Stimulated activated CD4-positive, alpha-beta T cell treated with anti-CD3 and anti-CD28 coated beads, Interleukin-2, amount 100 ng/mL, for 48 hours (primary cell): ENCODE measurements around the gene WBP1L.

ENCODE experiments used
- DNase-seq, 2 donors: peaks; one replicate each; pipeline ENCODE4 v3.0.0-alpha.2; 2020

Gene WBP1L

DNA sequence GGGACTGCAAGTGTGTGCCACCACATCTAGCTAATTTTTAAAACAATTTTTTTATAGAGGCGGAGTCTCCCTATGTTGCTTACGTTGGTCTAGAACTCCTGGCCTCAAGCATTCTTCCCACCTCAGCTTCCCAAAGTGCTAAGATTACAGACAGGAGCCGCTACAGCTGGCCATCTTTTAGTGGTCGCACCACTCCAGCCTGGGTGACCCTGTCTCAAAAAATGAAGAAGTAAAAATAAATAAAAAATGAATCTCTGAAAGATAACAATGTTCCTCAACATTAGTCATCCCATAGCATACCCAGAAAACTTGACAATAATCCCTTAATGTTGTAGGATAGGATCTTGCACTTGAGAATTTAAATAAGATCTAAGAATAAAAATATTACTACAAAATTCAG, 18.2 kb downstream of the WBP1L start:
- no peak for DNase-seq

DNA sequence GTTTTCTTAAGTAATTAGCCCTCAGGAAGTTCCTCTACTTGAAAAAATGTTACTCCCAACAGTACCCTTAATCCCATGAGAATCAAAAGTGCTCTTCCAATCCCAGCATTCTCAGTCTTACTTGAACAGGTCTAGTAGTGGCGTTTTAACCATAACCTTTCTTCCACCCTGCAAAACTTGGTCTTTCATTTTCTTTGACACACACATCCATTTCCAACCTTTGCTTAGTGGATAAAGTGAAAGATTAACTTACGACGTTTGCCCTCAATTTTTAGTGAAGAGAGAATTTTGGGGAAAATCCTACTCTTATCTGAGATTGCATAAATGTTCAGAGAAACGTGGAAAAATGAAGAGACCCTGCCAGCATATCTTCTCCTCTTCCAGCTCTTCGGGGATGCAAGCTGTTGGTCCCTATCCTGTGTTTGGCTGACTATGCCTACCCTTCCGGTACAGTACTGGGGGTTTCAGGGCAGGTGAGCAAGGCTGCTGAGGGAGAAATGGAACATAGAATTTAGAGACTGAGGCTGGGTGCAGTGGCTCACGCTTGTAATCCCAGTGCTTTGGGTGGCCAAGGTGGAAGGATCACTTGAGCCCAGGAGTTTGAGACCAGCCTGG, 18.8 kb downstream of the WBP1L start:
- DNase-seq = no peak

DNA sequence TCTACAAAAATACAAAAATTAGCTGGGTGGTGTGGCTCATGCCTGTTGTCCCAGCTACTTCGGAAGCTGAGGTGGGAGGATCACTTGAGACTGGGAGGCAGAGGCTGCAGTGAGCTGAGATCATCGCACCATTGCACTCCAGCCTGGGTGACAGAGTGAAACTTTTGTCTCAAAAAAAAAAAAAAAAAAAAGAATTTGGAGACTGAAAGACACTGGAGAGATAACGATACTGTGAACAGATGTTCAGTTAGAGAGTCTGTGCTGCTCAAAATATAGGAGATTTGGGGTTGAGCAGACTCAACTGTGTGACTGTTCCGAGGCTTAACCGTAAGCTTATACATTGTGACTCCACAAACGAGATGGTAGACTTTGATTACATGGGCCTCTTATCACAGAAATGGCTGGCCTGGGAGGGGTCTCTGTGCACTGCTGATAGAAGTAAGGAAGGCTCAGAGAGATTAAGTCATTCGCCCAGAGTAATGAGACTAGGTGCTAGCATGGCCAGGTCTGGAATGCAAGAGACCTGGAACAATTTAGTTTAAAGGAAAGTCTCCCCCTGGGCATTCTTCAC, 19.4 kb downstream of the WBP1L start:
- DNase-seq = no peak

DNA sequence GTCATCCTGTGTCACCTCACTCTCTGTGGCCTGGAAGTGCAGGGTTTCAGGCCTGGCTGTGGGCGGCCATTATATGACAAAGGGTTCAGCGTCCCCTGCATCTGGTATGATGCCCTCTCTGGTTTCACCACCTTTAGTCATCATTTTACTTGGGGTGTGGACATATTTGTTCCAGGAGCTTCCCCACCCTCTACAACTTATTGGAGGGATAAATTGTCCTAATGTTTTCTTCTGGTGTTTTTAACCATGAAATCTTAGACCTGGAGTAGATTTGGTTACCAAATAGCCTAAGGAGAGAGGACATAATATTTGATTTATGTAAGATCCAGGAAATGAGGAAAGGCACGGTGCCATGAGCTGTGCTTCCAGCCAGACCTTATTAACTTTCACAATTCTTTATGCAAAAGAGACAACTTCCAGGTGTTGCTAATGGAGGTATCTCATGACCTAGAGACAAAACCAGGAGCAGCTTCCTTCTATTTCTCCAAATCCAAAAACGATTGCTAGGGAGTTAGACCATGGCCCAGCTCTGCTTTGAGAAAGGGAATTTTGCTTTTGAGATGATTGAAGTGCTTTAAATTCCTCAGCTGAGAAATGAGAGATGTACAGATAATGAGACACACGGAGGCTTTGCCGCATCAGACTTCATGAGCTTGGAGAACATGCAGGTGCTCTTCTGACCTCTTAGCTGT, 20.9 kb downstream of the WBP1L start:
- DNase-seq = no peak

DNA sequence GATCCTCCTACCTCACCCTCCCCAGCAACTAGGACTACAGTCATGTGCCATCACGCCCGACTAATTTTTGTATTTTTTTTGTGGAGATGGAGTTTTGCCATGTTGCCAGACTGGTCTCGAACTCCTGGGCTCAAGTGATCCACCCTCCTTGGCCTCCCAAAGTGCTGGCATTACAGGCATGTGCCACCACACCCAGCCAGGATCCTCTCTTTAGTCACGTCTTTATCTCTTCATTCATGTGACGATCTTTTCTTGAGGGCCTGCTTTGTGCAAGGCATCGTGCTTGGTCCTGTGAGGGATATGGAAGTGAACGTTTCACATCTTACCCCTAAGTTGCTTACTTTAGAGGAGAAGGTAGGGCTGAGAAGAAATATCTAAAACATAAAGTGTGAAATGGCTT, 21.6 kb downstream of the WBP1L start:
- DNase-seq = no peak

DNA sequence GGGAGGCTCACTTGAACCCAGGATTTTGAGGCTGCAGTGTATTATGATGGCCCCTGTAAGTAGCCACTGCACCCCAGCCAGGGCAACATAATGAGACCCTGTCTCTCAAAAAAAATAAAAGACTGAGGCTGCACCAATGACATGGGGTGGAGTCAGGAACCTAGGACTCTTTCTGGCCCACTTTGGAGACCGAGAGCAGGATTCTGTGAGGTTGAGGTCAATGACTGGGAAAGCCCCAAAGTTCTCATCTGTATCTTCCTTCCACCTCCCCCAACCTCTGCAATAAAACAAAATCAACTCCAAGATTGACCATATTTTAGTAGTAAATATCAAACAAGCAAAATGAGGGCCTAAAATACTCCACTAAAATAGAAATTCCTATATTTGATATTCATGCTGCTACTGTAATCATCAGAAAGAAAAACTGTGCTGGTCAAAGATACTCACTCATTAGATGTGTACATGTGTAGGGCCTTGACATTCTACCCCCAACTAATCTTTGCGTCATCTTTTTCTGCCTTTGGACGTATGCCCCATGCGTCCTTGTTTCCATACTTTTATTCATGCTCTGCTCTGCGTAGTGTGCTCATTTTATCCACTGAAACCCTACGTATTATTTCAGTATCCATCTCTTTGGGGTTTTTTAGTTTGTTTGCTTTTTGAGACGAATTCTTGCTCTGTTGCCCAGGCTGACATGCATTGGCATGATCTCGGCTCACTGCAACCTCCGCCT, 23.8 kb downstream of the WBP1L start:
- DNase-seq = no peak

DNA sequence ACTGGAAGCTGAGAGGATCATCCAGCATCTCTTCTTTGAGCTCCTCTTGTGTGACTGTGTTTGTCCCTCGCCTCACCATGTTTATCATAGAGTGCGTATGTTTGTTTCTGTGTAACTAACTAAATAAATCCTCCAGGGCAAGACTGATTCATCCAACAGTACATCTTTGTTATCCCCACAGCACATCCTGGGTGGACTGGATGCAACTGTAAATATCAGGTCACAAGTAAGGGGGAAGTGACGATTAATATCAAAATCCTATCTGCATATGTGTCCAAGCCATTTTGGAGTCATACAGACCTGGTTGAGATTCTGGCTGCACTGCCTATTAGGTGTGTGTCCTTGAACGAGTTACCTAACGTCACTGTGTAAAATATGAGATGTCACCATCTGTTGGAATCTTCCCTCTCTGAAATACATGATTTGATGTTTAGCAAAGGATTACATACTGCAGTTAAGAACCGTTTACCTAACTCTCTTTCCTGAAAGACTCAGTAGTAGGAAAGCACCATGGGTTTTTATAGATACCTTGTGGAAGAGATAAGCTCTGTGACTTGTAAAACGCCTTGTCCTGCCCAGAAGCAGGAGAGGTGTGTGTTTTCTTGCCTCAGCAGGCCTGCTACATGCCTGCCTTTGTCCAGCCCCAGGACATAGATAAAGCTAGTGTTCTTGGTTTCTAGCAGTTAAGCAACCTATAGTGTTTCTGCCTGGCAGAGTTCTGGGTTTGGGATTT, 25.8 kb downstream of the WBP1L start:
- DNase-seq = no peak

DNA sequence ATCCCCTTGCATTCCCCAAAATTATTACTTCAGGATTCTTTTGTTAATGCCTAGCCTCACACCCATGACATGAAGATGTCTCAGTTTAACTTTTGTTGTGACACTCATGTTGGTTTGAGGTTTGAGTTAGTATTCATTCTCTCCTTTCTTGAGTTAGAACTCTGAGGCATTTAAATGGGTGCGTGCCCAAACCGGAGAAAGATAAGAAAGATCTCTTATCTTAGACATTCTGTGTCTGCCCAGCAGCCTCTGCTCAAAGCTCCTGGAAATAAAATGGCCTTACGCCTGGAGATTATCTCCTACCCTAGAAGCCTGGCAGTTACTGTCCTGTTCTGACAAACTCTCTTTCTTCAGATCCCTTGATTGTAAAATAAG, 26.3 kb downstream of the WBP1L start:
- no peak for DNase-seq

DNA sequence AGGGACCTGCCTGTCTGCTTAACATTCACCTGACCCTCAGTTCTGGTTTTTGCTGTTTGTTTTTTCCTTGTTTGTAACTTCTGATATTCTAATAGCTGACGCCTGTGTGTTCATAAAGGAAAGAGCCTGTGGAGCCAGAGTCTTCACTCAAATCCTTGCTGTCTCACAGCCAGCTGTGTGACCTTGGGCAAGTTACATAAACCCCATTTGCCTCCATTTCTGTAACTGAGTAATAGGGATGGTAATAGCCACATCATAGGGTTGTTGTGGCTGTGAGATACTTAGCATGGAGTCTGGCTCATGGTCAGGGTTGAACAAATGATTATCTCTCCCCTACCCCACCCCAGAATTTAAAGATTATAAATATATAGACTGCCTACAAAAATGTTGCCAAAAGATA, 27.0 kb downstream of the WBP1L start:
- no peak for DNase-seq

DNA sequence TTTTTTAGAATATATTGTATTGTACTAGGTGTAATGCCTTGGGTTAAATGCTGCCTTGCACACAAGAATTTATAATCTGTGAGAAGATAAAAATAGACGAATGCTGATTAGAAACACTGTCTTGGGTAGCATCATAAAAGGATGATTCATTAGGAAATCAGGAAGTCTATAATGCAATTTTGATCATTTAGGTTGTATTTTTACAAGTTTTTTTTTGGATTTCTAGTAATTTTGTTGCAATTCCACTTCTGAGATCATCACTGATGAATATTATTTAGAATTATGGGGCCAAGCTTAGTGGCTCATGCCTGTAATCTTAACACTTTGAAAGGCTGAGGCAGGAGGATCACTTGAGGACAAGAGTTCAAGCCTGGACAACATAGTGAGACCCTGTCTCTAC, 29.6 kb downstream of the WBP1L start:
- no peak for DNase-seq

DNA sequence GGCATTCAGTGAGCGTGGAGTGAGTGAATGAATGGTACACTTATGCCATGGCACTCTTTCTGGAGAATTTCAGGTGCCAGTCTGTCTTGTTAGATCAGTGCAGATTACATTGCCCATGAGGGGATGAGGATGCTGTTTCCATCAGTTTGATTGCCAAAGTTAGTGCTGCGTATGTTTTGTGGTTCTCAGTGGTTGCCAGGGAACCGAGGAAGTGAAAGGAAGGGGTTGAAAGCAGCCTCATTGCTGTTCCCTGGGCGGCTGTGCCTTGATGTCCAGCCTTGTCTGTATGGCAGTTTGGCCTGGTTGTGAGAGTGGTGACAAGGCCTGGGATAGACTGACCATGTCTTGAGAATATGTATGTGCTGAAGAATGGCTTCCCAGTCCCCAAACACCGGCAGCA, 30.2 kb downstream of the WBP1L start:
- DNase-seq = no peak

DNA sequence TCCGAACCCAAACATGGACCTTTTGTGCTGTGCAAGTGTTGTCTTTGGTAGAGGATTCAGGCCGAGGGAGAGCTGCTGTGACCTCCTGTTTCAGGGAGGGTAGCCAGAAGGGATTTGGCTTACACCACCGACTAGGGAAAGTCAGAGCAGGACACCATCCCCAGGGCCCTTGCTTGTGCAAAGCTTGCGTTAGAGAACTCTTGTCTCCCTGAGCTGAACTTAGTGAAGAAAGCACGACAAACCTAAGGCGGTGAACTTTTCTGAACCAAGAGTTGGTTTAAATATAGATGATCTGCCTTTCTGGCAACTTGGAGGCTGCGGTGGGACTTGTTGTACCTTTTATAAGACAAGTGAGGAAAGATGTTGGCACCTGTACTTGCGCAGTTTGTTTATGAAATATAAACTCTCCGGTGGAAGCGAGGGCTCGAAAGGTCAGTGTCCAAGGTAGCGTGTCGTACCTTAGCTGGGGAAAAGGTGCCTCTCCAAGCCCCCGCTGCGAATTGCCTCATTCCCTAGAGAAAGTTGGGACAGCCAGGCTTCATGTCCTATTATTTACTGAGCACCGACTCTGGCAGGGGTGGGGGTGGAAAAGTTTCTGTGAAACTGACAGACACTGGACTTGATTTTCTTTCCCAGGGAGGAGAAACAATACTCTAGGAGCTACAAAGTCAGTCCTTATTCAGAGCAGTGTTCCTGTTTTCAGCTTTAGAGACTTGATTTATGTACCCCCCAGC, 31.6 kb downstream of the WBP1L start:
- DNase-seq = no peak

DNA sequence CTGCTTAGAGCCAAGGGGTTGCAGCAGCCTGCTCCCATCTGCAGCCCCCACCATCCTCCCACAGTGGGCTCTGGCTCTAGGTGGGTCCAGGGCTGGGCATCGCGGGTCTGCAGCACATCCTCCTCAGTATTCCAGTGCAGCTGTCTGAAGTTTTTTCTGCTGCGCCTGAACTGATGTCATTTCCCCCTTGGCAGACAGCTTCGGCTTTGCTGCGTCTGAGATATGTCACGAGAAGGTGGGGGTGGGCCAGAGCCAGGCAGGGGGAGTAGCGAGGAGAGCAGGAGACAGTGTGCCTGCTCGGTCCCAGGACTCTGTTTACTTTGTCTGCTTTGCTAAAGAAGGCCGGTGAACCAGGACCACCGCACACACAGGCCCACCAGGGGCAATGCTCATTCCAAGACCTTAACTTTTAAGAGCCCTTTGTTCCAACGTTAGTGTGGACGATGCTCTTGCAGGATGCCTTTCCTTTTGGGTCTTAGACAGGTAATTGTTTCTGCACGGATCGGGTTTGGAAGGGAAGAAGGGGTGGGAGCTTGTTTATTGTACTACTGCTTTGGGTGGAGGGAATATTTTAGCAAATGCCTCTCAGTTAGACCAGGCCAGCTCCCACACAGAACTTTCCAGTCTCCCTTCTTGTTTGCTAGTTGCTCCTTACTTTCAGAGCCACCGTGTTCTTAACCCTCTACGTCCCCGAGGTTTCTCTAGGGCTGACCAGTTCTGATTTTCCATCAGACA, 32.4 kb downstream of the WBP1L start:
- peak in 1 of 2 donors; percentile 13 for DNase-seq

DNA sequence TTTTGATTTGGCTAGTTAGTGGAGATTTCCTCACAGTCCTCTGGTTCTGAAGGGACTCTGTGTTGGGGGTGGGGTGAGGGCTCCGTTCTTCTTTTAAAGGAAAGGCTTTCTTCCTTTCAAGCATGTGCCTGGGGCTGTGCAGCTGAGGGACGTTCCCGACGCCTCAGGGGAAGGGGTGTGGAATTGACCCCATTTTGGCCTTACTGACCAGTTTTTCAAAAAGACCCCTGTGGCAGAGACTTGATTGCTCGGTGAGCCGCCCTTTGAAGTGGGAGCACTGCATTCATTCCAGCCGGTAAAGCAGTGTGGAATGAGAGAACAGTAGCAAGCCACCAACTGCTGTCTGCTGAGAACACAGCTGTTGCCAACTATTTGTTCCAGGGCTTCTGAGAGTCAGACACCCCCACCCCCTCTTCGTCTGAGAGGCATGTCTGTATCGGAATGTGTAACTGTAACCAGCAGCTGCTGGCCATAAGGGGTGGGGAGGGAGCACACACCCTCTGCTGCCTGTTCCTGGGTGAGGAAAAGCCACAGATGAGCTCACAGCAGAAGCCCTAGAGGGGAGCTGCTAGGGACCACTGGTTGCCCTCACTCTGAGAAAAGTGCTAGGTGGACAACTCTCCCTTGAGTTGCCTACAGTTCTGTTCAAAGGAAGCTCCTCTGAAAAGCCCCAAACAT, 33.2 kb downstream of the WBP1L start:
- no peak for DNase-seq

DNA sequence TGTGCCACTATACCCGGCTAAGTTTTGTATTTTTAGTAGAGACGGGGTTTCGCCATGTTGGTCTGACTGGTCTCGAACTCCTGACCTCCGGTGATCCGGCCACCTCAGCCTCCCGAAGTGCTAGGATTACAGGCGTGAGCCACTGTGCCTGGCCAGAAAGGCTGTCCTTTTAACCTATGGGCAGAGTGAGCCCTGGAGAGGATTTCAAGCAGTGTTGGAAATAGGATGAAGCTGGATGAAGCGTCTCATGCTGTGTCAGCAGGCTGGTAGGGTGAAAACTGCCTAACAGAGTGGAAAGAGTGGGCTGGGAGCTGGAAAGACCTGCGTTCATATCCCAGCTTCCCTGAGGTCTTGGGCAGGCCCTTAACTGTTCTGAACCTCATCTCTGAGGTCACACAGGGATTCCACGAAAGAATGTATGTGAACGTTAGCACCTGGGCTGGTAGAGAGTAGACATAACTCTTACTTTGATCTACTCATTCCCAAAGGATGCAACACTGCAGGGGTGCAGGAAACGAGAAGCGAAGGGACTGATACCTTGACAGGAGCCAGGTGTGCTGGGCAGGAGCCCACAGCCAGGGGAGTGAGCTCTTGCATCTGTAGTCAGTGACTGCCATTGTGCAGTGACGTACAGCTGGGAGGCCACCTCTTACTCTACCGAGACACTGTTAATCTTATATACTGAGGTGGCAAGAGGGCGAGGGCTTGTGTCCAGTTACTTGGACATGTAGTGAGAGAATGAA, 34.1 kb downstream of the WBP1L start:
- no peak for DNase-seq

DNA sequence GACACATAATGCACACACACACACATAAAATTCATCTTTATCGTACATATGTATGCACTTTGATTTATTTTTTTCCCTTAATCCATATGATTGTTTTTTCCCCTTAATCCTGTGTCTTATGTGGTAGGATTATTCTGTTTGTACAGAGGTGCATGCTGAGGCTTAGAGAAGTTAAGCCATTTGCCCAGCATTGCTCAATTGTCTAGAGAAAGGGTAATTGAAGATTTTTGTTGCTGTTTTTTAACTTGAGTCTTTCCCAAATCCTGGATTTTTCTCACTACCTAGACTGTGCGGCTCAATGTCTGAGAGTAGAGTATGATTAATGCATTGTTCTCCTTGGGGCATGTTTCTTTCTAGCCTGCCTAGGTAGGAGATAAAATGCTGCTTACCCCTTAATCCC, 35.0 kb downstream of the WBP1L start:
- DNase-seq = no peak

DNA sequence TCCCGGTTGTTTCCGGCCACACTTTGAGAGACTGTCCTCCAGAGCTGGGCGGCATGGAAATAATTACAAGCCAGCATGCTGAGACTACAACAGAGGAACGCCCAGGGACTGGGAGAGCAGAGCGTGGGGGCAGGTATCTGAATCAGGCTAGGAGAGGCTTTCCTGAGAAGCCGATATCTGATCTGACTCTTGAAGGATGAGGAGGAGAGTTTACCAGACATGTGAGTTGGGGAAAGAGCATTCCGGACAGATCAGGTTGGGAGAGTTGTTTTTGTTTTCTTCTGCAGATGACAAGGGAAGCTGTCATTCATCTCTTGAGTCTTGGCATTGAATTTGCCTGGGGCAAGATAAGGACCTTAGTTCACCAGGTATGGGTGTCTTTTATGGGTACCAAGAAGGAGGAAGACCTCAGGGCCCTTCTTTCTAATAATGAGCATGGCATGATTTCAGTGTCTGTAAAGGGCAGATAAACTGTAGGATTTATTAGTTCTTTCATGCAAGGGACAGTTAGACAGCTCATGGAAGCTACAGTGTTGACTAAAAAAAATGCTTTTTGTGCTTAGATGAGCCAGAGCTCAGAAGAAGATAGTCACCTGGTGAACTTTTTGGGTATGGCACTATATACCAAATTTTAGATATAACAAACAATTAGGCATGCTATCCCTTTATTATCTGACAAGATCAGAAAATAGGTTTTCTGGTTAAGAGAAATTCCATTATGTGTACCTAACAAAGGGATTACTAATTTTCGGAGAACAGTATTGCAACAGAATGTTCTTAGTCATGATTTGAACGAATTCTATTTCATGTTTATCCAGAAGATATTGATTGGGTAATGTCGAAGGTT, 36.2 kb downstream of the WBP1L start:
- no peak for DNase-seq

DNA sequence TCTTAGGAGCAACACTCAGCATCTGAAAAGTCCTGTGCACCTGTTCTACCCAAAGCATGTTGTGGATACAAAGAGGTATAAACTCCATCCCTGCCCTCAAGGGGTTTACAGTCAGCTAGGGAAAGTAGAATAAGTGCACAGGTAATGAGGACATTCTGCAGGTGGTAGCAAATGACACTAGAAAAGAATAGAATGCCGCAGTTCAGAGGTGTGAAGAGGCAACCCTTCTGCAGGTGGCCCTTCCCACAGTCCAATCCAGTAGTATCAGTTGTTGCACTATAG, 36.7 kb downstream of the WBP1L start:
- no peak for DNase-seq

DNA sequence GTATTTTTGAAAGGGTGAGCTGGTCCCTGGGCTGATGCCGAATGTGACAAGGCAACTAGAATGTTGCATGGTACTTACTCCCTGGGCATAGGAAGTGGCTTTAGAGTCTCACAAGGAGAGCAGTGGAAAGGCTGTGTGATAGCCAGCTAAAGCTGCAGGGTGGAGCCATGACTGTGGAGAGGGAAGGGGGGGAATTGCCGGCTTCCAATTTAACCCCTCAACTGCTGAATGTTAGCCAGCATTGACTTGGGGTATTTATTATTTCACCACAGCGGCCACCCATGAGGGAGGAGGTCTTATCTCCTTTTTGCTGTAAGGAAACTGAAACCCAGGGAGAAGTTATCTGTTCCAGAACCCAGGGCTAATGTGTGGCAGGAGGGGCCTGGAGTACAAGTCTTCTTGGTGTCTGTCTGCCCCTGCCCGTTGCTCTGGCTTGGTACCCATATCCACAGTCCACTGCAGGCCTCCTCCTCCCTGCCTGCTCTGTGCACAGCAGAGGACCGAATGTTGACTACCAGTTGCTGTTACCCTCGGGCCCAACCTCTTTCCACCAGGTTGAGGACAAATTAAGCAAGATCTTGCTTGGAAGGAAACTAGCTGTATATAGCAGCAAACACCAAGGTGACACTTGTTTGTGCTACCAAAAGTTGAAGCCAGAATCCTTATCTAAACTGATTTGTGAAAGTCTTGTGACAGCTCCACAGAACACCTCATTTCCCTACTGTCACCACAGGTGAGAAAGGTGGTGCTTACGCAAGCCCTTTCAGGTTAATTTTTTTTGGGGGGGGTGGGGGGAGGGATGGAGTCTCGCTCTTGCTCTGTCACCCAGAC, 37.6 kb downstream of the WBP1L start:
- no peak for DNase-seq
